ENCODE data around the gene OLFM1.
A peak's percentile ranks its signal among the peaks of the same experiment; 100 is the strongest.

The OLFM1 gene

GRCh38 chr9:135074354-135075233 is 12.9 kb upstream of the OLFM1 start:
- no peaks in the 10 kb centered on the region for H3K9me3 ChIP-seq (ENCODE audit: insufficient read depth, low read length)
- no peak for DNase-seq (ENCODE audit: low read depth, low spot score)
- H3K4me3 ChIP-seq (ENCODE audit: insufficient read length, low read depth) = no peak overlapping the region
- TF ChIP-seq YY1 (IDR thresholded peaks at IDR 0.05; ENCODE audit: insufficient read depth, insufficient read length) (no peak), ZNF274 (IDR thresholded peaks at IDR 0.05; ENCODE audit: low read depth, low read length) (no peak), SUZ12 (IDR thresholded peaks at IDR 0.05; ENCODE audit: extremely low read depth, insufficient read depth, insufficient read length) (no peak)
- no peak overlapping the region for H3K9ac ChIP-seq (ENCODE audit: insufficient read length, low read depth)
- no peaks in the 10 kb centered on the region for H3K36me3 ChIP-seq (ENCODE audit: insufficient read depth, insufficient read length, low read length)
- H3K4me1 ChIP-seq (ENCODE audit: insufficient read depth, insufficient read length) = peaks cover 9% of the 10 kb centered on the region
- peaks cover 24% of the 10 kb centered on the region for H3K27me3 ChIP-seq (ENCODE audit: insufficient read depth, insufficient read length)

- peaks cover 5% of the 10 kb centered on the region for H3K4me1 ChIP-seq (ENCODE audit: insufficient read depth, insufficient read length)
- H3K4me3 ChIP-seq (ENCODE audit: insufficient read length, low read depth) = peak overlapping the region; percentile 69
- DNase-seq (ENCODE audit: low read depth, low spot score) = no peak
- H3K36me3 ChIP-seq (ENCODE audit: insufficient read depth, insufficient read length, low read length) = no peaks in the 10 kb centered on the region
- no peaks in the 10 kb centered on the region for H3K9me3 ChIP-seq (ENCODE audit: insufficient read depth, low read length)
- peak overlapping the region; percentile 87 for H3K9ac ChIP-seq (ENCODE audit: insufficient read length, low read depth)
- peaks cover 24% of the 10 kb centered on the region for H3K27me3 ChIP-seq (ENCODE audit: insufficient read depth, insufficient read length)
- TF ChIP-seq YY1 (IDR thresholded peaks at IDR 0.05; ENCODE audit: insufficient read depth, insufficient read length) (no peak), SUZ12 (IDR thresholded peaks at IDR 0.05; ENCODE audit: extremely low read depth, insufficient read depth, insufficient read length) (no peak), ZNF274 (IDR thresholded peaks at IDR 0.05; ENCODE audit: low read depth, low read length) (no peak)
Observed at GRCh38 chr9:135075234-135076142, 12.0 kb upstream of the OLFM1 start.

GRCh38 chr9:135076143-135076875 is 11.2 kb upstream of the OLFM1 start:
- no peaks in the 10 kb centered on the region for H3K9me3 ChIP-seq (ENCODE audit: insufficient read depth, low read length)
- no peak for TF ChIP-seq SUZ12 (IDR thresholded peaks at IDR 0.05; ENCODE audit: extremely low read depth, insufficient read depth, insufficient read length)
- no peak for TF ChIP-seq YY1 (IDR thresholded peaks at IDR 0.05; ENCODE audit: insufficient read depth, insufficient read length)
- TF ChIP-seq ZNF274 (IDR thresholded peaks at IDR 0.05; ENCODE audit: low read depth, low read length) = no peak
- DNase-seq (ENCODE audit: low read depth, low spot score) = no peak
- H3K4me1 ChIP-seq (ENCODE audit: insufficient read depth, insufficient read length) = peaks cover 2% of the 10 kb centered on the region
- H3K36me3 ChIP-seq (ENCODE audit: insufficient read depth, insufficient read length, low read length) = no peaks in the 10 kb centered on the region
- peak overlapping the region; percentile 69 for H3K4me3 ChIP-seq (ENCODE audit: insufficient read length, low read depth)
- H3K27me3 ChIP-seq (ENCODE audit: insufficient read depth, insufficient read length) = peaks cover 24% of the 10 kb centered on the region
- H3K9ac ChIP-seq (ENCODE audit: insufficient read length, low read depth) = peak overlapping the region; percentile 17

GRCh38 chr9:135076876-135077430 is 10.5 kb upstream of the OLFM1 start:
- no peak for TF ChIP-seq ZNF274 (IDR thresholded peaks at IDR 0.05; ENCODE audit: low read depth, low read length)
- TF ChIP-seq SUZ12 (IDR thresholded peaks at IDR 0.05; ENCODE audit: extremely low read depth, insufficient read depth, insufficient read length) = no peak
- no peak for TF ChIP-seq YY1 (IDR thresholded peaks at IDR 0.05; ENCODE audit: insufficient read depth, insufficient read length)
- no peak overlapping the region for H3K4me3 ChIP-seq (ENCODE audit: insufficient read length, low read depth)
- H3K9me3 ChIP-seq (ENCODE audit: insufficient read depth, low read length) = no peaks in the 10 kb centered on the region
- peaks cover 2% of the 10 kb centered on the region for H3K4me1 ChIP-seq (ENCODE audit: insufficient read depth, insufficient read length)
- no peak for DNase-seq (ENCODE audit: low read depth, low spot score)
- no peak overlapping the region for H3K9ac ChIP-seq (ENCODE audit: insufficient read length, low read depth)
- H3K36me3 ChIP-seq (ENCODE audit: insufficient read depth, insufficient read length, low read length) = no peaks in the 10 kb centered on the region
- H3K27me3 ChIP-seq (ENCODE audit: insufficient read depth, insufficient read length) = peaks cover 24% of the 10 kb centered on the region

- peaks cover 24% of the 10 kb centered on the region for H3K27me3 ChIP-seq (ENCODE audit: insufficient read depth, insufficient read length)
- no peak overlapping the region for H3K4me3 ChIP-seq (ENCODE audit: insufficient read length, low read depth)
- TF ChIP-seq ZNF274 (IDR thresholded peaks at IDR 0.05; ENCODE audit: low read depth, low read length) = no peak
- no peak for TF ChIP-seq SUZ12 (IDR thresholded peaks at IDR 0.05; ENCODE audit: extremely low read depth, insufficient read depth, insufficient read length)
- TF ChIP-seq YY1 (IDR thresholded peaks at IDR 0.05; ENCODE audit: insufficient read depth, insufficient read length) = no peak
- H3K9ac ChIP-seq (ENCODE audit: insufficient read length, low read depth) = no peak overlapping the region
- no peaks in the 10 kb centered on the region for H3K9me3 ChIP-seq (ENCODE audit: insufficient read depth, low read length)
- no peaks in the 10 kb centered on the region for H3K36me3 ChIP-seq (ENCODE audit: insufficient read depth, insufficient read length, low read length)
- peaks cover 2% of the 10 kb centered on the region for H3K4me1 ChIP-seq (ENCODE audit: insufficient read depth, insufficient read length)
- DNase-seq (ENCODE audit: low read depth, low spot score) = peak; percentile 61
Observed at GRCh38 chr9:135077497-135078200, 9.8 kb upstream of the OLFM1 start.

- Histone ChIP-seq H3K27me3 (ENCODE audit: insufficient read depth, insufficient read length) (peaks cover 24% of the 10 kb centered on the region), H3K4me1 (ENCODE audit: insufficient read depth, insufficient read length) (peaks cover 2% of the 10 kb centered on the region), H3K9me3 (ENCODE audit: insufficient read depth, low read length) (no peaks in the 10 kb centered on the region), H3K36me3 (ENCODE audit: insufficient read depth, insufficient read length, low read length) (no peaks in the 10 kb centered on the region), H3K9ac (ENCODE audit: insufficient read length, low read depth) (no peak overlapping the region), H3K4me3 (ENCODE audit: insufficient read length, low read depth) (no peak overlapping the region)
- no peak for DNase-seq (ENCODE audit: low read depth, low spot score)
- TF ChIP-seq SUZ12 (IDR thresholded peaks at IDR 0.05; ENCODE audit: extremely low read depth, insufficient read depth, insufficient read length) (no peak), ZNF274 (IDR thresholded peaks at IDR 0.05; ENCODE audit: low read depth, low read length) (no peak), YY1 (IDR thresholded peaks at IDR 0.05; ENCODE audit: insufficient read depth, insufficient read length) (no peak)
Observed at GRCh38 chr9:135078361-135078821, 9.1 kb upstream of the OLFM1 start.

Data from NT2/D1 (cell line).